IMR-90 (cell line): ENCODE measurements around the gene PPARG. TPM values are rescaled to one million over a fixed set of nuclear protein-coding genes. Genes with fewer than 3 reads are reported as not detected.

Experiments
- ATAC-seq: fragments of 200-7000 bp; cut with Tn5 transposase; 2 replicates; pipeline ENCODE4 v1.9.1; 2020; ENCODE audit warnings: low read depth, mild to moderate bottlenecking, moderate library complexity
- BruUV-seq: library from RNA; stranded (reverse); fragments of 400-500 nt; replicated peaks from 2 replicates; lab custom pipeline; 2021; lab: Mats Ljungman, UMichigan
- CTCF ChIA-PET: fragments of 300-600 bp; formaldehyde crosslinking; extraction: SDS; loops from one replicate; lab custom pipeline; 2021; ENCODE audit warnings: antibody characterized with exemption; lab: Yijun Ruan, JAX
- POLR2A ChIA-PET: fragments of 300-600 bp; sonication (Branson Sonifier 250); formaldehyde crosslinking; loops from one replicate; lab custom pipeline; 2022; ENCODE audit warnings: antibody characterized with exemption; ENCODE audit not compliant: unreplicated experiment; lab: Charles Lee
- DNase-seq: peaks from one replicate; pipeline ENCODE4 v3.0.0; 2013
- H2AFZ ChIP-seq: replicated peaks from 2 replicates; pipeline ENCODE3; 2013; ENCODE audit warnings: low read length, mild to moderate bottlenecking; ENCODE audit not compliant: poor library complexity
- H2AK5ac ChIP-seq: 2 replicates; pipeline ENCODE4 v1.6.1; 2013; ENCODE audit warnings: low read depth, low read length, inconsistent platforms
- H2AK9ac ChIP-seq: replicated peaks from 2 replicates; pipeline ENCODE3; 2013; ENCODE audit warnings: mild to moderate bottlenecking, low read depth, low read length, moderate library complexity; ENCODE audit not compliant: poor library complexity
- H2BK120ac ChIP-seq: 2 replicates; pipeline ENCODE4 v1.6.1; 2013; ENCODE audit warnings: low read depth, low read length, inconsistent platforms
- H2BK15ac ChIP-seq: 3 replicates; pipeline ENCODE4 v1.6.1; 2013; ENCODE audit warnings: low read depth, low read length, inconsistent platforms
- H2BK20ac ChIP-seq: 2 replicates; pipeline ENCODE4 v1.6.1; 2013; ENCODE audit warnings: low read depth, mild to moderate bottlenecking, inconsistent platforms, low read length, moderate library complexity
- H2BK5ac ChIP-seq: 2 replicates; pipeline ENCODE4 v1.6.1; 2013; ENCODE audit warnings: mild to moderate bottlenecking, low read depth, low read length, inconsistent platforms; ENCODE audit not compliant: poor library complexity, severe bottlenecking
- H3K14ac ChIP-seq: replicated peaks from 2 replicates; pipeline ENCODE4 v1.6.1; 2013; ENCODE audit warnings: low read depth, low read length, inconsistent platforms
- H3K18ac ChIP-seq: 2 replicates; pipeline ENCODE4 v1.6.1; 2013; ENCODE audit warnings: low read depth, low read length, control low read depth
- H3K23ac ChIP-seq: 2 replicates; pipeline ENCODE4 v1.6.1; 2013; ENCODE audit warnings: low read depth, low read length, inconsistent platforms
- H3K27ac ChIP-seq: 2 replicates; pipeline ENCODE4 v1.5.1; 2013; ENCODE audit warnings: mild to moderate bottlenecking, control low read depth, low read length; ENCODE audit not compliant: insufficient read depth
- H3K27me3 ChIP-seq: 2 replicates; pipeline ENCODE4 v1.6.1; 2013; ENCODE audit warnings: low read length; ENCODE audit not compliant: control insufficient read depth, insufficient read depth
- H3K36me3 ChIP-seq: 2 replicates; pipeline ENCODE4 v1.6.1; 2013; ENCODE audit warnings: low read length, mixed read lengths; ENCODE audit not compliant: control insufficient read depth, insufficient read depth
- H3K4ac ChIP-seq: 2 replicates; pipeline ENCODE4 v1.6.1; 2013; ENCODE audit warnings: low read depth, low read length, inconsistent platforms
- H3K4me1 ChIP-seq: 2 replicates; pipeline ENCODE4 v1.6.1; 2013; ENCODE audit warnings: low read length, mixed read lengths; ENCODE audit not compliant: control insufficient read depth, insufficient read depth
- H3K4me2 ChIP-seq: 2 replicates; pipeline ENCODE4 v1.6.1; 2013; ENCODE audit warnings: low read depth, mild to moderate bottlenecking, control low read depth, low read length, moderate library complexity
- H3K4me3 ChIP-seq: 2 replicates; pipeline ENCODE4 v1.5.1; 2013; ENCODE audit warnings: low read depth, mild to moderate bottlenecking, control low read depth, low read length, moderate library complexity; ENCODE audit not compliant: insufficient read depth
- H3K56ac ChIP-seq: 2 replicates; pipeline ENCODE4 v1.6.1; 2013; ENCODE audit warnings: low read length, inconsistent platforms; ENCODE audit not compliant: insufficient read depth; ENCODE audit errors: extremely low read depth
- H3K79me1 ChIP-seq, 2 experiments: 2 replicates each; pipeline ENCODE4 v1.6.1; 2013; ENCODE audit warnings: low read length in 2 of 2, inconsistent platforms in 1 of 2, low read depth in 1 of 2
- H3K9ac ChIP-seq: 2 replicates; pipeline ENCODE4 v1.6.1; 2013; ENCODE audit warnings: low read depth, low read length, control low read depth
- H3K9me1 ChIP-seq: 2 replicates; pipeline ENCODE4 v1.6.1; 2013; ENCODE audit warnings: low read length, inconsistent platforms; ENCODE audit not compliant: insufficient read depth
- H3K9me3 ChIP-seq: 2 replicates; pipeline ENCODE4 v1.6.1; 2013; ENCODE audit warnings: low read length; ENCODE audit not compliant: control insufficient read depth, insufficient read depth
- H4K20me1 ChIP-seq: 2 replicates; pipeline ENCODE4 v1.6.1; 2013; ENCODE audit warnings: low read length, inconsistent platforms; ENCODE audit not compliant: insufficient read depth
- H4K5ac ChIP-seq: 2 replicates; pipeline ENCODE4 v1.6.1; 2013; ENCODE audit warnings: mild to moderate bottlenecking, low read depth, low read length, control low read depth
- H4K8ac ChIP-seq, 2 experiments: 2 replicates each; pipeline ENCODE4 v1.6.1; 2013; ENCODE audit warnings: low read depth in 2 of 2, low read length in 2 of 2, control low read depth in 1 of 2, inconsistent platforms in 1 of 2
- H4K91ac ChIP-seq: 2 replicates; pipeline ENCODE4 v1.6.1; 2013; ENCODE audit warnings: low read depth, low read length, inconsistent platforms; ENCODE audit not compliant: insufficient read depth
- BHLHE40 ChIP-seq: fragments of 150-350 bp; IDR thresholded peaks from 2 replicates; pipeline ENCODE4 v1.6.1; 2016; ENCODE audit warnings: mild to moderate bottlenecking, low read depth, low read length
- CEBPB ChIP-seq: IDR thresholded peaks from 2 replicates; pipeline ENCODE4 v1.6.1; 2012; ENCODE audit warnings: low read depth, low read length, improper control_type of control experiment
- CHD1 ChIP-seq: IDR thresholded peaks from 2 replicates; pipeline ENCODE4 v1.6.1; 2012; ENCODE audit warnings: low read depth, low read length, improper control_type of control experiment
- FOS ChIP-seq: fragments of 150-350 bp; IDR thresholded peaks from 2 replicates; pipeline ENCODE4 v1.6.1; 2016; ENCODE audit warnings: low read depth, low read length
- MAFK ChIP-seq: IDR thresholded peaks from 2 replicates; pipeline ENCODE4 v1.6.1; 2012; ENCODE audit warnings: low read depth, low read length, improper control_type of control experiment
- MAZ ChIP-seq: IDR thresholded peaks from 2 replicates; pipeline ENCODE4 v1.6.1; 2012; ENCODE audit warnings: low read depth, mild to moderate bottlenecking, low read length, improper control_type of control experiment, moderate library complexity, borderline replicate concordance
- NFE2L2 ChIP-seq: fragments of 150-350 bp; IDR thresholded peaks from 2 replicates; pipeline ENCODE4 v1.6.1; 2016; ENCODE audit warnings: low read depth, mild to moderate bottlenecking, low read length
- RAD21 ChIP-seq: IDR thresholded peaks from 2 replicates; pipeline ENCODE4 v1.6.1; 2012; ENCODE audit warnings: low read length, improper control_type of control experiment
- RCOR1 ChIP-seq: IDR thresholded peaks from 2 replicates; pipeline ENCODE4 v1.6.1; 2012; ENCODE audit warnings: mild to moderate bottlenecking, low read length, improper control_type of control experiment; ENCODE audit not compliant: insufficient replicate concordance
- SMC3 ChIP-seq: fragments of 150-350 bp; IDR thresholded peaks from 2 replicates; pipeline ENCODE4 v1.6.1; 2016; ENCODE audit warnings: low read depth, mild to moderate bottlenecking, antibody characterized with exemption, low read length, moderate library complexity
- WGBS, 2 experiments: methylation state at CpG; one replicate each; pipeline versions ENCODE4 v1.1.5 to v1.1.7; 2013; ENCODE audit warnings: missing lambda C conversion rate in 2 of 2; ENCODE audit not compliant: insufficient read length in 1 of 2; ENCODE audit errors: extremely low coverage in 2 of 2; 5-methylcytosine and 5-hydroxymethylcytosine counted together
- dilution Hi-C: fragments of 300-500 bp; cut with HindIII; formaldehyde crosslinking; loops from one replicate; pipeline ENCODE4 v1.14.3; 2018; ENCODE audit warnings: low sequenced_read_pairs; ENCODE audit not compliant: unreplicated experiment
- in situ Hi-C: fragments of 300-500 bp; cut with MboI; formaldehyde crosslinking; loops from 3 replicates; pipeline ENCODE4 v1.14.3; 2019; ENCODE audit warnings: low sequenced_read_pairs, inconsistent platforms, mixed read lengths
- intact Hi-C: fragments of 100-400 bp; cut with micrococcal nuclease; formaldehyde crosslinking; loops from 2 replicates; pipeline ENCODE4 v1.10.0; 2022
- polyA plus RNA-seq, 3 experiments: library from polyadenylated mRNA; depleted of rRNA; stranded (reverse); fragments of >200 nt; gene quantifications; 2 replicates each; pipeline ENCODE4 v1.2.3, GENCODE V29; 2012; ENCODE audit warnings: low replicate concordance in 1 of 3
- total RNA-seq: library from RNA; depleted of rRNA; stranded (reverse); fragments of >200 nt; gene quantifications from 2 replicates; pipeline ENCODE4 v1.2.3, GENCODE V29; 2012
- TF ChIP-seq, protein P1 (sequence below): conservative IDR thresholded peaks from 2 replicates; pipeline ENCODE4 v1.5.1; 2012; ENCODE audit warnings: mild to moderate bottlenecking, low read depth, low read length, improper control_type of control experiment
- TF ChIP-seq, protein P2 (sequence below): fragments of 150-350 bp; IDR thresholded peaks from 2 replicates; pipeline ENCODE4 v1.6.1; 2016; ENCODE audit warnings: low read depth, mild to moderate bottlenecking, low read length, moderate library complexity, borderline replicate concordance
- TF ChIP-seq, protein P3 (sequence below): fragments of 150-350 bp; IDR thresholded peaks from 2 replicates; pipeline ENCODE4 v1.6.1; 2017; ENCODE audit warnings: mild to moderate bottlenecking, antibody characterized with exemption, low read length, low read depth

The PPARG gene
- total and polyA plus RNA-seq, 2 of the 4 experiments (the other 2 are of a cell fraction) = 11.2 to 23.8 TPM

DNA sequence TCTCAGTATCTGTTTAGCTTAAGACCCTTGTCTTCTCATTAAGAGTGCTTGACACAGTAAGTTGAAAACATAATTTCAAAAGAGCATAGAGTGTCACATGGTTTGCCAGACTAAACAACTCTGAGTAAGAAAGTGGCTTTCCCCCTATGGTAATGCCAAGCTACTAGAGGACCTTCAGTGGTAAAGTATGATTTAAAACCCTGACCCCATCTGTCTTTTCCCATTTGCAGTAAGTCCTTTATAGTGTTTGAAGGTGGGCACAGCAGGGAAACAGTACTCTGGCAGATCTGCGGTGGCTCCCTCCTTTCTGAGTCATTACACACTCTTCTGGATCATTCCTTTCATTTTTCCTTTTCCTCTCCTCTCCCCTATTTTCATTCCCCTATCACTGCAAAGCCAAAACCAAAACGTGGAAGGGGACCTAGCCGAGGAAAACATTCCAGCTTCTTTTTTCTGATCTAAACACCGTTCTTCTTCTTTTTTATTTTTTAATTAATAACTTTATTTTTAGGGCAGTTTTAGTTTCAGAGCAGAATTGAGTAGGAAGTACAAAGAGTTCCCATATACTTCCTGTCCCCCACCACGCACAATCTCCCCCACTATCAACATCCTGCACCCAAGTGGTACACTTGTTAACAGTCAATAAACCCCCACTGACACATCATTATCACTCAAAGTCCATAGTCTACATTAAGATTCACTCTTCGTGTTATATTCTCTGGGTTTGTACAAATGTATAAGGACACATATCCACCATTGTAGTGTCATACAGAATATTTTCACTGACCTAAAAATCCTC is 74.7 kb downstream of the PPARG start:
- Histone ChIP-seq H2AK5ac (no peak overlapping the region), H3K56ac (no peak overlapping the region), H3K14ac (no peak overlapping the region), H2AK9ac (no peak overlapping the region), H2BK15ac (no peak overlapping the region), H4K20me1 (no peaks in the 10 kb centered on the region), H3K27ac (no peak overlapping the region), H3K23ac (no peak overlapping the region), H3K4ac (no peak overlapping the region), H2BK5ac (no peak overlapping the region), H4K91ac (no peak overlapping the region), H3K36me3 (no peaks in the 10 kb centered on the region), H2BK20ac (no peak overlapping the region), H4K8ac (no peak overlapping the region; a peak in 1 of 4 replicates), H3K79me1 (no peaks in the 10 kb centered on the region; a peak in 2 of 4 replicates), H3K4me3 (no peak overlapping the region), H3K9me1 (no peaks in the 10 kb centered on the region), H3K18ac (no peak overlapping the region), H2BK120ac (no peak overlapping the region), H3K9ac (no peak overlapping the region), H4K5ac (no peak overlapping the region), H3K4me2 (no peak overlapping the region), H2AFZ (no peak overlapping the region), H3K4me1 (peaks cover 2% of the 10 kb centered on the region), H3K27me3 (no peaks in the 10 kb centered on the region), H3K9me3 (no peaks in the 10 kb centered on the region)
- CTCF ChIA-PET = interaction anchor here (1.1 to 1.3 kb wide), 2 partner anchors 116 to 228 kb away, joined by 3 to 5 read pairs; no protein-coding TSS in a partner anchor
- TF ChIP-seq, protein P1, sequence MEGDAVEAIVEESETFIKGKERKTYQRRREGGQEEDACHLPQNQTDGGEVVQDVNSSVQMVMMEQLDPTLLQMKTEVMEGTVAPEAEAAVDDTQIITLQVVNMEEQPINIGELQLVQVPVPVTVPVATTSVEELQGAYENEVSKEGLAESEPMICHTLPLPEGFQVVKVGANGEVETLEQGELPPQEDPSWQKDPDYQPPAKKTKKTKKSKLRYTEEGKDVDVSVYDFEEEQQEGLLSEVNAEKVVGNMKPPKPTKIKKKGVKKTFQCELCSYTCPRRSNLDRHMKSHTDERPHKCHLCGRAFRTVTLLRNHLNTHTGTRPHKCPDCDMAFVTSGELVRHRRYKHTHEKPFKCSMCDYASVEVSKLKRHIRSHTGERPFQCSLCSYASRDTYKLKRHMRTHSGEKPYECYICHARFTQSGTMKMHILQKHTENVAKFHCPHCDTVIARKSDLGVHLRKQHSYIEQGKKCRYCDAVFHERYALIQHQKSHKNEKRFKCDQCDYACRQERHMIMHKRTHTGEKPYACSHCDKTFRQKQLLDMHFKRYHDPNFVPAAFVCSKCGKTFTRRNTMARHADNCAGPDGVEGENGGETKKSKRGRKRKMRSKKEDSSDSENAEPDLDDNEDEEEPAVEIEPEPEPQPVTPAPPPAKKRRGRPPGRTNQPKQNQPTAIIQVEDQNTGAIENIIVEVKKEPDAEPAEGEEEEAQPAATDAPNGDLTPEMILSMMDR = no peak
- no peak for TF ChIP-seq MAFK
- TF ChIP-seq NFE2L2 = no peak
- TF ChIP-seq SMC3 = no peak
- TF ChIP-seq MAZ = no peak
- TF ChIP-seq RAD21 = no peak
- TF ChIP-seq RCOR1 = no peak
- no peak for TF ChIP-seq FOS
- no peak for TF ChIP-seq CHD1
- no peak for TF ChIP-seq BHLHE40
- TF ChIP-seq, protein P2, sequence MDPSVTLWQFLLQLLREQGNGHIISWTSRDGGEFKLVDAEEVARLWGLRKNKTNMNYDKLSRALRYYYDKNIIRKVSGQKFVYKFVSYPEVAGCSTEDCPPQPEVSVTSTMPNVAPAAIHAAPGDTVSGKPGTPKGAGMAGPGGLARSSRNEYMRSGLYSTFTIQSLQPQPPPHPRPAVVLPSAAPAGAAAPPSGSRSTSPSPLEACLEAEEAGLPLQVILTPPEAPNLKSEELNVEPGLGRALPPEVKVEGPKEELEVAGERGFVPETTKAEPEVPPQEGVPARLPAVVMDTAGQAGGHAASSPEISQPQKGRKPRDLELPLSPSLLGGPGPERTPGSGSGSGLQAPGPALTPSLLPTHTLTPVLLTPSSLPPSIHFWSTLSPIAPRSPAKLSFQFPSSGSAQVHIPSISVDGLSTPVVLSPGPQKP = no peak
- no peak for TF ChIP-seq CEBPB
- TF ChIP-seq, protein P3, sequence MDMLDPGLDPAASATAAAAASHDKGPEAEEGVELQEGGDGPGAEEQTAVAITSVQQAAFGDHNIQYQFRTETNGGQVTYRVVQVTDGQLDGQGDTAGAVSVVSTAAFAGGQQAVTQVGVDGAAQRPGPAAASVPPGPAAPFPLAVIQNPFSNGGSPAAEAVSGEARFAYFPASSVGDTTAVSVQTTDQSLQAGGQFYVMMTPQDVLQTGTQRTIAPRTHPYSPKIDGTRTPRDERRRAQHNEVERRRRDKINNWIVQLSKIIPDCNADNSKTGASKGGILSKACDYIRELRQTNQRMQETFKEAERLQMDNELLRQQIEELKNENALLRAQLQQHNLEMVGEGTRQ = no peak
- 100% methylated on average over 1 of the region's 6 CpGs; no CpG with 5 or more reads in 1 of the 2 experiments for WGBS, 2 experiments
- dilution Hi-C loops = no loop called here
- BruUV-seq = no TSS peak
- in situ Hi-C loops = no loop called here
- intact Hi-C loops = no loop called here
- ATAC-seq (peak; percentile 66), DNase-seq (no peak)
- POLR2A ChIA-PET = no interaction called here
